Loucy (cell line): ENCODE measurements around the gene THSD7A.

ENCODE experiments used
- CTCF ChIP-seq: fragments of 200-600 bp; sonication (generic); conservative IDR thresholded peaks from 2 replicates; pipeline ENCODE4 v1.5.1; 2014; ENCODE audit warnings: mild to moderate bottlenecking, antibody characterized with exemption, low read length
- EZH2phosphoT487 ChIP-seq: fragments of 200-600 bp; IDR thresholded peaks from 2 replicates; pipeline ENCODE4 v1.6.1; 2018; ENCODE audit warnings: antibody characterized with exemption, mild to moderate bottlenecking, moderate library complexity, borderline replicate concordance

GRCh38 chr7:11612737-11613136, 219.3 kb downstream of the THSD7A start:
- TF ChIP-seq CTCF (no peak), EZH2phosphoT487 (no peak)
